K562 (cell line): ENCODE data around the gene FADD. TPM values are rescaled to one million over a fixed set of nuclear protein-coding genes. Genes with fewer than 3 reads are reported as not detected.

Experiments used
- ATAC-seq: fragments of 200-7000 bp; cut with Tn5 transposase; 3 replicates; pipeline ENCODE4 v1.9.1; 2020; ENCODE audit warnings: moderate library complexity
- BruUV-seq: library from RNA; stranded (reverse); fragments of 400-500 nt; replicated peaks from 2 replicates; lab custom pipeline; 2021; lab: Mats Ljungman, UMichigan
- CTCF ChIA-PET: fragments of 300-600 bp; formaldehyde crosslinking; extraction: SDS; loops from one replicate; lab custom pipeline; 2021; ENCODE audit warnings: low intra/inter-chr PET ratio; lab: Yijun Ruan, JAX
- POLR2A ChIA-PET: fragments of 300-600, 350-650 bp; sonication (Branson Sonifier 250); formaldehyde crosslinking; extraction: SDS; loops from one replicate; lab custom pipeline; 2021; ENCODE audit warnings: antibody characterized with exemption, inconsistent platforms; lab: Yijun Ruan, JAX
- DNase-seq, 4 experiments: peaks; one replicate each; pipeline versions ENCODE4 v3.0.0 to v3.0.0-alpha.2; 2011 to 2018; ENCODE audit warnings: low spot score in 3 of 4, mixed read lengths in 3 of 4; ENCODE audit errors: extremely low read depth in 1 of 4
- FAIRE-seq: peaks from 2 replicates; lab custom pipeline; 2011; peaks lifted over from hg19 to GRCh38; lab: Jason Lieb, UNC
- H2AFZ ChIP-seq: 2 replicates; pipeline ENCODE4 v1.6.0; 2011; ENCODE audit warnings: low read depth, low read length, control low read depth, inconsistent platforms
- H3K27ac ChIP-seq: fragments of 200-600 bp; 3 replicates; pipeline ENCODE4 v1.8.0; 2011; ENCODE audit warnings: low read depth, mild to moderate bottlenecking, control low read depth, inconsistent platforms, low read length, moderate library complexity, mixed read lengths; ENCODE audit errors: extremely low read depth
- H3K27me3 ChIP-seq, 2 experiments: fragments of 300-600 bp in 1 of 2; 2 replicates in 1 of 2; 3 replicates in 1 of 2; pipeline versions ENCODE4 v1.6.0 to v1.8.0; 2011; ENCODE audit warnings: inconsistent platforms in 2 of 2, low read length in 2 of 2, mild to moderate bottlenecking in 1 of 2, mixed read lengths in 1 of 2, moderate library complexity in 1 of 2; ENCODE audit not compliant: control insufficient read depth in 2 of 2, insufficient read depth in 2 of 2
- H3K36me3 ChIP-seq: fragments of 300-600 bp; 3 replicates; pipeline ENCODE4 v1.8.0; 2011; ENCODE audit warnings: mild to moderate bottlenecking, low read length, inconsistent platforms; ENCODE audit not compliant: control insufficient read depth, insufficient read depth
- H3K4me1 ChIP-seq, 2 experiments: fragments of 200-600 bp in 1 of 2; replicated peaks in 1 of 2; 2 replicates in 1 of 2; 3 replicates in 1 of 2; pipeline versions ENCODE4 v1.5.1 to v1.8.0; 2011; ENCODE audit warnings: inconsistent platforms in 2 of 2, low read length in 2 of 2, mild to moderate bottlenecking in 1 of 2, mixed read lengths in 1 of 2, moderate library complexity in 1 of 2; ENCODE audit not compliant: control insufficient read depth in 2 of 2, insufficient read depth in 2 of 2
- H3K4me2 ChIP-seq: 2 replicates; pipeline ENCODE4 v1.6.1; 2011; ENCODE audit warnings: low read length, control low read depth, inconsistent platforms, mixed read lengths; ENCODE audit not compliant: insufficient read depth
- H3K4me3 ChIP-seq: fragments of 200-600 bp; sonication (generic), shearing (Covaris generic); 2 replicates; pipeline ENCODE4 v1.5.1; 2016; ENCODE audit warnings: control low read depth, inconsistent platforms
- H3K79me2 ChIP-seq: fragments of 200-600 bp; 3 replicates; pipeline ENCODE4 v1.8.0; 2011; ENCODE audit warnings: low read length, inconsistent platforms; ENCODE audit not compliant: control insufficient read depth, insufficient read depth
- H3K9ac ChIP-seq, 2 experiments: 2 replicates each; pipeline versions ENCODE4 v1.6.0 to v1.6.1; 2011; ENCODE audit warnings: low read depth in 2 of 2, low read length in 2 of 2, control low read depth in 1 of 2, inconsistent platforms in 1 of 2, mild to moderate bottlenecking in 1 of 2, mixed read lengths in 1 of 2; ENCODE audit not compliant: insufficient read depth in 1 of 2
- H3K9me1 ChIP-seq: one replicate; pipeline ENCODE4 v1.6.0; 2011; ENCODE audit warnings: inconsistent platforms, mild to moderate bottlenecking, low read length, moderate library complexity; ENCODE audit not compliant: control insufficient read depth, insufficient read depth
- H3K9me3 ChIP-seq: replicated peaks from 2 replicates; pipeline ENCODE4 v1.5.1; 2011; ENCODE audit warnings: low read depth, low read length, inconsistent platforms; ENCODE audit not compliant: control insufficient read depth, insufficient read depth
- H4K20me1 ChIP-seq: replicated peaks from 2 replicates; pipeline ENCODE4 v1.6.1; 2011; ENCODE audit warnings: low read length, inconsistent platforms, mixed read lengths; ENCODE audit not compliant: control insufficient read depth, insufficient read depth
- EP400 ChIP-seq: fragments of 450-650 bp; IDR thresholded peaks from 2 replicates; pipeline ENCODE4 v1.6.1; 2017; ENCODE audit warnings: antibody characterized with exemption, mild to moderate bottlenecking, moderate library complexity
- KDM5B ChIP-seq: fragments of 200-600 bp; sonication (generic); IDR thresholded peaks from 2 replicates; pipeline ENCODE4 v1.6.1; 2012; ENCODE audit warnings: low read depth, mild to moderate bottlenecking, moderate library complexity, low read length, control low read depth, inconsistent platforms; ENCODE audit not compliant: insufficient replicate concordance
- RBM34 ChIP-seq: fragments of 200-400 bp; formaldehyde crosslinking; IDR thresholded peaks from 2 replicates; pipeline ENCODE4 v1.6.1; 2018; ENCODE audit warnings: low read length, borderline replicate concordance; ENCODE audit not compliant: insufficient read depth
- WGBS: fragments of 100-300 bp; shearing (Covaris generic); methylation state at CpG from one replicate; pipeline ENCODE4 v1.1.6; 2016; ENCODE audit warnings: low coverage, mixed read lengths; ENCODE audit not compliant: insufficient coverage; ENCODE audit errors: missing lambda C conversion rate; 5-methylcytosine and 5-hydroxymethylcytosine counted together
- in situ Hi-C: fragments of 300-500 bp; cut with MboI; formaldehyde crosslinking; loops from 4 replicates; pipeline ENCODE4 v1.15.0; 2018; ENCODE audit warnings: inconsistent platforms, mixed read lengths
- intact Hi-C: fragments of 100-400 bp; cut with micrococcal nuclease; formaldehyde crosslinking; loops from 2 replicates; pipeline ENCODE4 v1.14.2; 2022
- polyA plus RNA-seq, 8 experiments: library from polyadenylated mRNA; depleted of rRNA in 4 of 8; stranded (reverse) in 5 of 8; unstranded in 3 of 8; fragments of >200 nt; fragmentation: Nextera tagmentation in 2 of 8; fragmentation: Illumina TruSeq in 1 of 8; extraction: Ambion mirVana in 2 of 8; extraction: Trizol in 1 of 8; gene quantifications; 2 replicates each; pipeline versions ENCODE4 v1.2.1 to v1.2.3, GENCODE V29; 2011 to 2014; ENCODE audit warnings: inconsistent platforms in 1 of 8, missing spikeins in 1 of 8
- total RNA-seq, 7 experiments: library from RNA; depleted of rRNA in 6 of 7; stranded (reverse); fragments of >200 nt in 6 of 7; fragmentation: Illumina TruSeq in 2 of 7; extraction: Trizol in 2 of 7; gene quantifications; 2 replicates each; pipeline versions ENCODE4 v1.2.1 to v1.2.3, GENCODE V29; 2011 to 2021; ENCODE audit warnings: low replicate concordance in 1 of 7
- TF ChIP-seq, protein P1 (sequence below), 2 experiments: fragments of 150-350 bp in 1 of 2; IDR thresholded peaks; 2 replicates each; pipeline ENCODE4 v1.6.1; 2012 to 2016; ENCODE audit warnings: low read depth in 2 of 2, low read length in 2 of 2, mild to moderate bottlenecking in 1 of 2, moderate library complexity in 1 of 2
- TF ChIP-seq, protein P2 (sequence below): sonication (generic); formaldehyde crosslinking; IDR thresholded peaks from 2 replicates; pipeline ENCODE4 v1.8.1; 2022; ENCODE audit warnings: missing genetic modification reagents

Gene FADD
- total and polyA plus RNA-seq, 9 of the 15 experiments (the other 6 are each of a cell fraction or from before 2014, with no cell fraction given): 0.29 to 26.9 (median 20.4) TPM

DNA sequence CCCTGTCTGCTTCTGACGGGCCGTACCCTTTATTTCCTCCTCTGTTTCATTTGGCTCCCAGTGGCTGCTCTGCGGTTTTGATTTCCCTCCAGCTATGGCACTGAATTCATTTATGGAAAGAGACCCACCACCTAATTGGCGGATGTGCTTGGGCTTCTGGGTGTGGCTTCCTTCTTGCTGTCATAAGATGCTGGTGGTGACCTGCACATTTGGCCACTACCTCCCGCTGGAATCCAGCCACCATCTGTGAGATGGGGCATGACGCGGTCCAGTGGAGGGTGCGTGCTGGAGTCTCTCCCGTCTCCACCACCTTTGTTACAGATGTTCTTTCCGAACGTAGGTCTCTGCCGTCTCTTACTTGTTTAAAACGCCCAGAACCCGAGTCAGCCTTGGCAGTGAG, 47.7 kb upstream of the FADD start:
- Histone ChIP-seq H3K36me3 (no peaks in the 10 kb centered on the region), H2AFZ (no peak overlapping the region), H4K20me1 (peaks cover 6% of the 10 kb centered on the region; the same call in 1 of the 2 replicates), H3K27me3 (peaks cover 39 to 69% of the 10 kb centered on the region in 2 experiments), H3K9me1 (no peaks in the 10 kb centered on the region), H3K4me2 (no peak overlapping the region), H3K79me2 (no peaks in the 10 kb centered on the region), H3K27ac (no peak overlapping the region), H3K9me3 (no peaks in the 10 kb centered on the region), H3K9ac (no peak overlapping the region), H3K4me1 (peaks cover 0 to 12% of the 10 kb centered on the region in 2 experiments; a peak in 3 of 5 replicates), H3K4me3 (no peak overlapping the region)
- FAIRE-seq (no peak), DNase-seq (no peak), ATAC-seq (no peak)
- no TSS peak for BruUV-seq
- ChIA-PET POLR2A (interaction anchor here (0.6 to 1.4 kb wide), 2 partner anchors 9 to 44 kb away, joined by 4 to 5 read pairs; no protein-coding TSS in a partner anchor), CTCF (no interaction called here)
- in situ Hi-C loops: no loop called here
- WGBS: 16% methylated on average over 14 of the region's 14 CpGs
- intact Hi-C loops: no loop called here
- TF ChIP-seq KDM5B (no peak), EP400 (no peak), RBM34 (no peak)
- TF ChIP-seq, protein P1, sequence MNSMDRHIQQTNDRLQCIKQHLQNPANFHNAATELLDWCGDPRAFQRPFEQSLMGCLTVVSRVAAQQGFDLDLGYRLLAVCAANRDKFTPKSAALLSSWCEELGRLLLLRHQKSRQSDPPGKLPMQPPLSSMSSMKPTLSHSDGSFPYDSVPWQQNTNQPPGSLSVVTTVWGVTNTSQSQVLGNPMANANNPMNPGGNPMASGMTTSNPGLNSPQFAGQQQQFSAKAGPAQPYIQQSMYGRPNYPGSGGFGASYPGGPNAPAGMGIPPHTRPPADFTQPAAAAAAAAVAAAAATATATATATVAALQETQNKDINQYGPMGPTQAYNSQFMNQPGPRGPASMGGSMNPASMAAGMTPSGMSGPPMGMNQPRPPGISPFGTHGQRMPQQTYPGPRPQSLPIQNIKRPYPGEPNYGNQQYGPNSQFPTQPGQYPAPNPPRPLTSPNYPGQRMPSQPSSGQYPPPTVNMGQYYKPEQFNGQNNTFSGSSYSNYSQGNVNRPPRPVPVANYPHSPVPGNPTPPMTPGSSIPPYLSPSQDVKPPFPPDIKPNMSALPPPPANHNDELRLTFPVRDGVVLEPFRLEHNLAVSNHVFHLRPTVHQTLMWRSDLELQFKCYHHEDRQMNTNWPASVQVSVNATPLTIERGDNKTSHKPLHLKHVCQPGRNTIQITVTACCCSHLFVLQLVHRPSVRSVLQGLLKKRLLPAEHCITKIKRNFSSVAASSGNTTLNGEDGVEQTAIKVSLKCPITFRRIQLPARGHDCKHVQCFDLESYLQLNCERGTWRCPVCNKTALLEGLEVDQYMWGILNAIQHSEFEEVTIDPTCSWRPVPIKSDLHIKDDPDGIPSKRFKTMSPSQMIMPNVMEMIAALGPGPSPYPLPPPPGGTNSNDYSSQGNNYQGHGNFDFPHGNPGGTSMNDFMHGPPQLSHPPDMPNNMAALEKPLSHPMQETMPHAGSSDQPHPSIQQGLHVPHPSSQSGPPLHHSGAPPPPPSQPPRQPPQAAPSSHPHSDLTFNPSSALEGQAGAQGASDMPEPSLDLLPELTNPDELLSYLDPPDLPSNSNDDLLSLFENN (IDR thresholded peaks at IDR 0.05; ENCODE audit: low read depth in 2 of 2, low read length in 2 of 2): no peak
- TF ChIP-seq, protein P2, sequence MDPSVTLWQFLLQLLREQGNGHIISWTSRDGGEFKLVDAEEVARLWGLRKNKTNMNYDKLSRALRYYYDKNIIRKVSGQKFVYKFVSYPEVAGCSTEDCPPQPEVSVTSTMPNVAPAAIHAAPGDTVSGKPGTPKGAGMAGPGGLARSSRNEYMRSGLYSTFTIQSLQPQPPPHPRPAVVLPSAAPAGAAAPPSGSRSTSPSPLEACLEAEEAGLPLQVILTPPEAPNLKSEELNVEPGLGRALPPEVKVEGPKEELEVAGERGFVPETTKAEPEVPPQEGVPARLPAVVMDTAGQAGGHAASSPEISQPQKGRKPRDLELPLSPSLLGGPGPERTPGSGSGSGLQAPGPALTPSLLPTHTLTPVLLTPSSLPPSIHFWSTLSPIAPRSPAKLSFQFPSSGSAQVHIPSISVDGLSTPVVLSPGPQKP (CRISPR knock-in tag): no peak
